ENCODE measurements around the gene CD74.
A peak's percentile ranks its signal among the peaks of the same experiment; 100 is the strongest.
"Not testable (repeated sequence)": the region's sequence is repeated elsewhere in the genome, so short reads cannot be mapped to it uniquely, and the experiment has no call there.

Gene CD74

GRCh38 chr5:150441813-150442698, 29.3 kb upstream of the CD74 start:
- DNase-seq (ENCODE audit: low read depth) = no peak

GRCh38 chr5:150440948-150441812, 28.5 kb upstream of the CD74 start:
- DNase-seq (ENCODE audit: low read depth) = no peak

GRCh38 chr5:150438873-150439546, 26.3 kb upstream of the CD74 start:
- peak; percentile 27 for DNase-seq (ENCODE audit: low read depth)

GRCh38 chr5:150436141-150436680, 23.5 kb upstream of the CD74 start:
- DNase-seq (ENCODE audit: low read depth) = peak; percentile 85

- DNase-seq (ENCODE audit: low read depth) = peak; percentile 90
Observed at GRCh38 chr5:150434464-150434863, 21.8 kb upstream of the CD74 start.

GRCh38 chr5:150431574-150431973, 18.9 kb upstream of the CD74 start:
- DNase-seq (ENCODE audit: low read depth) = no peak

- DNase-seq (ENCODE audit: low read depth) = no peak
Observed at GRCh38 chr5:150431048-150431447, 18.3 kb upstream of the CD74 start.

GRCh38 chr5:150429410-150429873, 16.7 kb upstream of the CD74 start:
- no peak for DNase-seq (ENCODE audit: low read depth)

GRCh38 chr5:150428978-150429377, 16.3 kb upstream of the CD74 start:
- no peak for DNase-seq (ENCODE audit: low read depth)

- DNase-seq (ENCODE audit: low read depth) = peak; percentile 26
Observed at GRCh38 chr5:150428106-150428876, 15.6 kb upstream of the CD74 start.

GRCh38 chr5:150426165-150426564, 13.5 kb upstream of the CD74 start:
- not testable (repeated sequence) for DNase-seq (ENCODE audit: low read depth)

GRCh38 chr5:150422758-150423157, 10.0 kb upstream of the CD74 start:
- no peak for DNase-seq (ENCODE audit: low read depth)

GRCh38 chr5:150422075-150422474, 9.4 kb upstream of the CD74 start:
- no peak for DNase-seq (ENCODE audit: low read depth)

- DNase-seq (ENCODE audit: low read depth) = no peak
Observed at GRCh38 chr5:150419630-150420270, 7.0 kb upstream of the CD74 start.

- not testable (repeated sequence) for DNase-seq (ENCODE audit: low read depth)
Observed at GRCh38 chr5:150413902-150414790, 1.4 kb upstream of the CD74 start.

- no peak for DNase-seq (ENCODE audit: low read depth)
Observed at GRCh38 chr5:150413176-150413901, 629 bp upstream of the CD74 start.

- peak; percentile 39 for DNase-seq (ENCODE audit: low read depth)
Observed at GRCh38 chr5:150411245-150411979, 1.3 kb downstream of the CD74 start.
